H1 (cell line): Measurements from ENCODE around the gene CCDC47.

ENCODE experiments used
- CTCF ChIP-seq, 3 experiments: IDR thresholded peaks; 1 replicate in 2 of 3; 2 replicates in 1 of 3; pipeline versions ENCODE4 v1.5.1 to v1.6.1; 2011; ENCODE audit warnings: low read length in 3 of 3, mild to moderate bottlenecking in 3 of 3, inconsistent platforms in 2 of 3, low read depth in 1 of 3, moderate library complexity in 1 of 3; ENCODE audit not compliant: insufficient read depth in 1 of 3; ENCODE audit errors: control extremely low read depth in 1 of 3
- EP300 ChIP-seq, 2 experiments: IDR thresholded peaks; 1 replicate in 1 of 2; 2 replicates in 1 of 2; pipeline ENCODE4 v1.6.1; 2011 to 2012; ENCODE audit warnings: low read depth in 2 of 2, low read length in 2 of 2, mild to moderate bottlenecking in 2 of 2, borderline replicate concordance in 1 of 2, inconsistent platforms in 1 of 2, moderate library complexity in 1 of 2
- EZH2 ChIP-seq: fragments of 200-600 bp; sonication (generic); IDR thresholded peaks from 2 replicates; pipeline ENCODE4 v1.7.1; 2012; ENCODE audit warnings: low read depth, mild to moderate bottlenecking, moderate library complexity, low read length, inconsistent platforms; ENCODE audit not compliant: severe bottlenecking
- GTF2F1 ChIP-seq: IDR thresholded peaks from 2 replicates; pipeline ENCODE4 v1.6.1; 2012; ENCODE audit warnings: low read depth, low read length, improper control_type of control experiment, borderline replicate concordance
- JUN ChIP-seq: IDR thresholded peaks from 2 replicates; pipeline ENCODE4 v1.6.1; 2011; ENCODE audit warnings: low read depth, mild to moderate bottlenecking, improper control_type of control experiment, low read length
- KDM1A ChIP-seq: fragments of 200-600, 300-600 bp; sonication (generic); IDR thresholded peaks from 2 replicates; pipeline ENCODE4 v1.7.1; 2016; ENCODE audit warnings: mild to moderate bottlenecking, low read length, borderline replicate concordance
- MAFK ChIP-seq: IDR thresholded peaks from 2 replicates; pipeline ENCODE4 v1.6.1; 2012; ENCODE audit warnings: low read depth, mild to moderate bottlenecking, improper control_type of control experiment, low read length
- POLR2A ChIP-seq, 2 experiments: IDR thresholded peaks; 1 replicate in 1 of 2; 2 replicates in 1 of 2; pipeline ENCODE4 v1.6.1; 2011; ENCODE audit warnings: low read depth in 2 of 2, low read length in 2 of 2, mild to moderate bottlenecking in 2 of 2; ENCODE audit errors: control extremely low read depth in 1 of 2
- POLR2AphosphoS5 ChIP-seq: IDR thresholded peaks from 2 replicates; pipeline ENCODE4 v1.6.1; 2011; ENCODE audit warnings: low read depth, low read length
- RXRA ChIP-seq: IDR thresholded peaks from 2 replicates; pipeline ENCODE4 v1.6.1; 2011; ENCODE audit warnings: low read depth, mild to moderate bottlenecking, low read length, moderate library complexity; ENCODE audit not compliant: insufficient read depth
- TAF7 ChIP-seq: optimal IDR thresholded peaks from 2 replicates; pipeline ENCODE3; 2011; ENCODE audit warnings: low read depth, mild to moderate bottlenecking, inconsistent platforms, low read length, moderate library complexity, borderline replicate concordance
- TBP ChIP-seq: IDR thresholded peaks from 2 replicates; pipeline ENCODE4 v1.6.1; 2011; ENCODE audit warnings: low read depth, low read length, improper control_type of control experiment

GRCh38 chr17:63696381-63696961 is 76.9 kb downstream of the CCDC47 start:
- TF ChIP-seq TBP (no peak), EP300 (IDR thresholded peaks at IDR 0.05; ENCODE audit: borderline replicate concordance in 1 of 2, low read depth in 2 of 2, low read length in 2 of 2) (no peak), JUN (no peak), GTF2F1 (no peak), RXRA (no peak), CTCF (IDR thresholded peaks at IDR 0.05; ENCODE audit: control extremely low read depth in 1 of 3, insufficient read depth in 1 of 3, low read depth in 1 of 3, low read length in 3 of 3) (peak; percentile 65 to 80 (median 76)), TAF7 (no peak), EZH2 (no peak), KDM1A (no peak), POLR2A (IDR thresholded peaks at IDR 0.05; ENCODE audit: control extremely low read depth in 1 of 2, low read depth in 2 of 2, low read length in 2 of 2) (peak in 1 of 2 experiments; percentile 32; a peak in 1 of 3 replicates), POLR2AphosphoS5 (no peak), MAFK (no peak)
